Caco-2 (cell line): ENCODE data around the gene FA2H. TPM values are rescaled to one million over a fixed set of nuclear protein-coding genes. Genes with fewer than 3 reads are reported as not detected.

Experiments
- BruUV-seq: library from RNA; stranded (reverse); fragments of 400-500 nt; replicated peaks from 2 replicates; lab custom pipeline; 2021; lab: Mats Ljungman, UMichigan
- CTCF ChIA-PET: fragments of 300-600 bp; sonication (Branson Sonifier 250); formaldehyde crosslinking; loops from one replicate; lab custom pipeline; 2022; ENCODE audit warnings: antibody characterized with exemption; lab: Charles Lee
- POLR2A ChIA-PET: fragments of 300-600 bp; sonication (Branson Sonifier 250); formaldehyde crosslinking; loops from one replicate; lab custom pipeline; 2022; ENCODE audit warnings: antibody characterized with exemption; lab: Charles Lee
- DNase-seq, 2 experiments: peaks; one replicate each; pipeline versions ENCODE4 v3.0.0 to v3.0.0-alpha.2; 2020 to 2022
- H3K27me3 ChIP-seq: replicated peaks from 2 replicates; pipeline ENCODE4 v1.6.0; 2011; ENCODE audit warnings: low read length; ENCODE audit not compliant: control insufficient read depth, insufficient read depth
- H3K36me3 ChIP-seq: 2 replicates; pipeline ENCODE4 v1.5.1; 2011; ENCODE audit warnings: low read length; ENCODE audit not compliant: control insufficient read depth, insufficient read depth
- H3K4me1 ChIP-seq: fragments of 250-450 bp; sonication (Bioruptor Pico); 2 replicates; pipeline ENCODE4 v1.5.1; 2020; ENCODE audit warnings: mild to moderate bottlenecking
- H3K4me3 ChIP-seq: 2 replicates; pipeline ENCODE4 v1.5.1; 2011; ENCODE audit warnings: low read depth, mild to moderate bottlenecking, control low read depth, low read length
- H3K9me3 ChIP-seq: fragments of 250-450 bp; sonication (Bioruptor Pico); 2 replicates; pipeline ENCODE4 v1.5.1; 2020; ENCODE audit warnings: mild to moderate bottlenecking, moderate library complexity
- H3K27ac Mint-ChIP-seq: one replicate; pipeline ENCODE4 v1.8.0; 2022; ENCODE audit warnings: mixed read lengths; ENCODE audit not compliant: unreplicated experiment
- H3K27me3 Mint-ChIP-seq: one replicate; pipeline ENCODE4 v1.8.0; 2022; ENCODE audit warnings: mixed read lengths; ENCODE audit not compliant: insufficient read depth, unreplicated experiment
- H3K36me3 Mint-ChIP-seq: one replicate; pipeline ENCODE4 v1.8.0; 2022; ENCODE audit warnings: mild to moderate bottlenecking, mixed read lengths; ENCODE audit not compliant: insufficient read depth, unreplicated experiment
- H3K4me1 Mint-ChIP-seq: one replicate; pipeline ENCODE4 v1.8.0; 2022; ENCODE audit warnings: low read depth, mixed read lengths; ENCODE audit not compliant: unreplicated experiment
- H3K4me3 Mint-ChIP-seq: one replicate; pipeline ENCODE4 v1.8.0; 2022; ENCODE audit warnings: mild to moderate bottlenecking, moderate library complexity, mixed read lengths; ENCODE audit not compliant: unreplicated experiment
- H3K9me3 Mint-ChIP-seq: one replicate; pipeline ENCODE4 v1.8.0; 2022; ENCODE audit warnings: mixed read lengths; ENCODE audit not compliant: unreplicated experiment
- CTCF ChIP-seq, 2 experiments: fragments of 200-600 bp in 1 of 2; IDR thresholded peaks; 1 replicate in 1 of 2; 2 replicates in 1 of 2; pipeline versions ENCODE4 v1.5.1 to v1.8.0; 2011 to 2022; ENCODE audit warnings: antibody characterized with exemption in 1 of 2, control low read depth in 1 of 2, inconsistent platforms in 1 of 2, low read depth in 1 of 2, low read length in 1 of 2, mild to moderate bottlenecking in 1 of 2, moderate library complexity in 1 of 2; ENCODE audit not compliant: insufficient read depth in 1 of 2, severe bottlenecking in 1 of 2, unreplicated experiment in 1 of 2
- intact Hi-C: fragments of 100-400 bp; cut with micrococcal nuclease; formaldehyde crosslinking; loops from one replicate; pipeline ENCODE4 v1.10.0; 2022; ENCODE audit not compliant: unreplicated experiment
- total RNA-seq: library from RNA; stranded (reverse); gene quantifications from 2 replicates; pipeline ENCODE4 v1.2.3, GENCODE V29; 2022

The FA2H gene
- total RNA-seq, 1 experiment from 2014 or later: 21.3 TPM

- Histone ChIP-seq H3K4me3 (peak overlapping the region; percentile 36), H3K36me3 (no peaks in the 10 kb centered on the region), H3K4me1 (no peaks in the 10 kb centered on the region), H3K9me3 (peaks cover 3% of the 10 kb centered on the region; the same call in 1 of the 2 replicates), H3K27me3 (no peaks in the 10 kb centered on the region)
- Mint-ChIP-seq H3K4me1 (peaks cover 15% of the 10 kb centered on the region), H3K27me3 (no peaks in the 10 kb centered on the region), H3K4me3 (peak overlapping the region; percentile 93), H3K27ac (peak overlapping the region; percentile 60), H3K9me3 (no peaks in the 10 kb centered on the region), H3K36me3 (peaks cover 14% of the 10 kb centered on the region)
- DNase-seq: peak; percentile 89 to 92
- TSS peak; percentile 93 for BruUV-seq
- POLR2A ChIA-PET: interaction anchor here (0.6 to 2.4 kb wide), 2 partner anchors 17 to 28 kb away, joined by 3 to 45 read pairs; partner anchors contain the start of gene RFWD3
- no peak for TF ChIP-seq CTCF (IDR thresholded peaks at IDR 0.05; ENCODE audit: insufficient read depth in 1 of 2, low read depth in 1 of 2, low read length in 1 of 2, severe bottlenecking in 1 of 2, unreplicated experiment in 1 of 2)
- intact Hi-C loops: no loop called here
- CTCF ChIA-PET: interaction anchor here (0.6 to 1.4 kb wide), 4 partner anchors 29 to 255 kb away, joined by 3 to 9 read pairs (median 5); partner anchors contain the start of gene RFWD3
Observed at GRCh38 chr16:74695450-74696422, 78.9 kb downstream of the FA2H start.

- CTCF ChIA-PET: interaction anchor here (1.4 kb wide), 1 partner anchor 171 kb away, joined by 4 read pairs; no protein-coding TSS in a partner anchor
- Mint-ChIP-seq H3K27ac (no peak overlapping the region), H3K36me3 (peaks cover 13% of the 10 kb centered on the region), H3K27me3 (no peaks in the 10 kb centered on the region), H3K4me1 (peaks cover 5% of the 10 kb centered on the region), H3K4me3 (no peak overlapping the region), H3K9me3 (no peaks in the 10 kb centered on the region)
- H3K27me3 ChIP-seq: no peaks in the 10 kb centered on the region
- H3K36me3 ChIP-seq: no peaks in the 10 kb centered on the region
- H3K4me1 ChIP-seq: no peaks in the 10 kb centered on the region
- POLR2A ChIA-PET: interaction anchor here (0.9 kb wide), 1 partner anchor 24 kb away, joined by 4 read pairs; the partner anchor contains the start of gene RFWD3
- DNase-seq: no peak
- no peaks in the 10 kb centered on the region for H3K9me3 ChIP-seq
- no TSS peak for BruUV-seq
- TF ChIP-seq CTCF (IDR thresholded peaks at IDR 0.05; ENCODE audit: insufficient read depth in 1 of 2, low read depth in 1 of 2, low read length in 1 of 2, severe bottlenecking in 1 of 2, unreplicated experiment in 1 of 2): no peak
- intact Hi-C loops: no loop called here
- no peak overlapping the region for H3K4me3 ChIP-seq
Observed at GRCh38 chr16:74691093-74691855, 83.3 kb downstream of the FA2H start.

- no peaks in the 10 kb centered on the region for H3K27me3 ChIP-seq
- no peaks in the 10 kb centered on the region for H3K27me3 Mint-ChIP-seq
- CTCF ChIA-PET: no interaction called here
- H3K9me3 ChIP-seq: no peaks in the 10 kb centered on the region
- POLR2A ChIA-PET: no interaction called here
- H3K4me1 ChIP-seq: 0 out of 2 replicates have a peak, but pooled peaks cover 3% of the 10 kb centered on the region
- no peaks in the 10 kb centered on the region for H3K9me3 Mint-ChIP-seq
- H3K27ac Mint-ChIP-seq: no peak overlapping the region
- no peak for DNase-seq
- no peak overlapping the region for H3K4me3 Mint-ChIP-seq
- no peaks in the 10 kb centered on the region for H3K36me3 ChIP-seq
- no TSS peak for BruUV-seq
- intact Hi-C loops: no loop called here
- no peak overlapping the region for H3K4me3 ChIP-seq
- H3K4me1 Mint-ChIP-seq: peaks cover 7% of the 10 kb centered on the region
- no peak for TF ChIP-seq CTCF (IDR thresholded peaks at IDR 0.05; ENCODE audit: insufficient read depth in 1 of 2, low read depth in 1 of 2, low read length in 1 of 2, severe bottlenecking in 1 of 2, unreplicated experiment in 1 of 2)
- peaks cover 5% of the 10 kb centered on the region for H3K36me3 Mint-ChIP-seq
Observed at GRCh38 chr16:74682556-74682955, 92.1 kb downstream of the FA2H start.
